ENCODE results near the gene PARVG.
"Not testable (repeated sequence)": the region's sequence is repeated elsewhere in the genome, so short reads cannot be mapped to it uniquely, and the experiment has no call there.

PARVG gene

DNA sequence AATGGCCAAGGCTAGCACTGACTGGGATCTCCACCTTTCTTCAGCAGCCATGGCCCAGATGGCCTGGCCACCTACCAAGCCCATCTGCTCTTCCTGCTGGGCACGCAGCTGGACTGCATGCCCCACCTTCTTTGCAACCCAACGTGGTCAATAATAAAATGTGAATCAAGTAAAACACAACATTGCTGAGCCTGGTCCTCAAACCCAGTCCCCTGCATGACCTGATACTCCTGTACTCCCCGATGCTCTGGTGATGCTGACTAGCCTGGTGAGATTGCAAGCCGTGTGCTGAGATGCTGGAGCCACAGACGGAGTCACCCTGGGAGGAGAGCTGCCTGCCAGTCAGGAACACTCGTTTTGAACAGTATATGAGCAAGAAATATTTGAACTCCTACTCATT is 34.0 kb downstream of the PARVG start:
- no peak for DNase-seq

DNA sequence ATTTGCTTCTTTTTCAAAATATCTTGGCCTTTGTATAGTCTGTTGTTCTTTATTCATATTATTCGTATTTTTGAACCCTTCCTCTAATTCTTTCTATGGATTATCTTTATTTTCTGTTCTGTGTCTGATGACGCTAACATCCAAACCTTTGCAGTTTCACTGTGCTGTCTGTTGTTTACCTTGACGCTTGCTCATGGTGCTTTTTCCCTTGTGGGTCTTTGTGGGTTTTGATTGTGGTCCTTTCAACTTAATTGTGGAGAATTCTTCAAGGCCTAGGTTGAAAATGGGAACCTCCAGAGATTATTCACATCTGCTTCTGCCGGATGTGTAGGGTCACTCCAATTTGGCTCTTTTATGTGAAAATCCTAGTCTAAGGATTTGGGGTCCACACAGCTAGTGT is 34.6 kb downstream of the PARVG start:
- no peak for DNase-seq

DNA sequence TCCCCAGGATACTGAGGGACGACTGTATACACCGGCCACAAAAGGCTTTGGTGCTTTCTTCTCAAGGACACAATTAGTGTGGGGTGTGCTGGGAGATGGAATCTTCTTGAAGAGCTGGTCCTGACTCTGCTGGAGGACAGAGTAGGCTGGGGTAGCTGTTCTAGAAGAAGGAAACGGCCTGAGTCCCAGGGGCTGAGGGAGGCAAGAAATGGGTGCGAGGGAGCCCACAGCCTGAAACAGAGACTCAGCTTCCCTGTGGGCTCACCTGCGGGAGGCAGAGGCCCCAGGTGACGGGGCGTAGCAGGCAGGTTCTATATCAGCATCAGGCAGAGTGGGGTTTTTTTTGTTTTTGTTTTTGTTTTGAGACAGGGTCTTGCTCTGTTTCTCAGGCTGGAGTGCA is 36.6 kb downstream of the PARVG start:
- DNase-seq = no peak

DNA sequence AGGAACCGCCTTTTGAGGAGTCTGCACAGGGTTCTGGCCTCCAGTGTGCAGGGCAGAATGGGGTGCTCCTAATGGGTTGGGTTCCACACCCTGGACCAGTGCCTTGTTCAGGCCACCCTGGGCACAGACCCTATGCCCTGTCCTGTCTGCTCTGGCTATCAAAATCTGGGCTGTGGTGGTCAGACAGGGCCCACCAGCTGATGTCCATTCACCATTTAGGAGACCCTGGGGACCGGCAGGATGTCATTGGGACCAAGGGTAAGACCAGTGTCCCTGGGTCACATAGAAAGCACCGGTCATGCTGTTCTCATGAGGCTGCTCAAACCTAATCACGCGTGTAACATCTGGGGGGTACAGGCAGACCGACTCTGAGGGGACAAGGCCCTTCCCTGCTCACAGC is 37.3 kb downstream of the PARVG start:
- DNase-seq = no peak

DNA sequence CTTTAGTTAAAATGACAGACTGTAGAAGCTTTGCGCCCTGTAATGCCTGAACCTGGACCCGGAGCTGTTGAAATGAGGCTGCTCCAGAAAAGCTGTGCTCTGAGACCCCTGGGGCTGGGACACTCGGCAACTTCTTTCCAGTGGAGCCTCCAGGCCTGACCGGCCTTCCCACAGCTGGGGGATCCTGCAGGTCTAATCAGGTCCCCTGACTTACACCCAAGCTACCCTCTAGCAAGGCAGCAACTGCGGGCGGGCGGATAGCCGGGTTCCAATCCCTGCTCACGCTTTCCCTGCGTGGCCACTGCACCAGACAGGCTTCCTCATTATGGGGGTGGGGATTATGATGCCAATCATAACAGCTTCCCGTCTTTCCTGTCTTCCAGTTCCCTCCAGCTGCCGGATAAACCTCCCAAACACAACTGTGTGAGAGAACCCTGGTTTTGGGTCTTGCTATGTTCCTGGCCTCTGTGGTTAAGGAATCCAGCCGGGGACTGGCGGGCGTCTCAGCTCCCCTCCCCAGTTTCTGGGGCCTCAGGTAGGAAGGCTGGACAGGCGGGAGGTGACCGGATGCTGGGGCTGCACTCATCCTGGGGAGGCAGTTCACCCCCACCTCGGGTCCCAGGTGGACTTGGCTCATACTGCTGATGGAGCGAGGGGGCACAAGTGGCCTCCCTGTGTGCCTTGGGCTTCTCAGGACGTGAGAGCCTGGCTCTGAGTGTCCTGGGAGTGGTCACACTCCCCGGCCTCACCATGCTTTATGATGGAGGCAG is 38.6 kb downstream of the PARVG start:
- no peak for DNase-seq

DNA sequence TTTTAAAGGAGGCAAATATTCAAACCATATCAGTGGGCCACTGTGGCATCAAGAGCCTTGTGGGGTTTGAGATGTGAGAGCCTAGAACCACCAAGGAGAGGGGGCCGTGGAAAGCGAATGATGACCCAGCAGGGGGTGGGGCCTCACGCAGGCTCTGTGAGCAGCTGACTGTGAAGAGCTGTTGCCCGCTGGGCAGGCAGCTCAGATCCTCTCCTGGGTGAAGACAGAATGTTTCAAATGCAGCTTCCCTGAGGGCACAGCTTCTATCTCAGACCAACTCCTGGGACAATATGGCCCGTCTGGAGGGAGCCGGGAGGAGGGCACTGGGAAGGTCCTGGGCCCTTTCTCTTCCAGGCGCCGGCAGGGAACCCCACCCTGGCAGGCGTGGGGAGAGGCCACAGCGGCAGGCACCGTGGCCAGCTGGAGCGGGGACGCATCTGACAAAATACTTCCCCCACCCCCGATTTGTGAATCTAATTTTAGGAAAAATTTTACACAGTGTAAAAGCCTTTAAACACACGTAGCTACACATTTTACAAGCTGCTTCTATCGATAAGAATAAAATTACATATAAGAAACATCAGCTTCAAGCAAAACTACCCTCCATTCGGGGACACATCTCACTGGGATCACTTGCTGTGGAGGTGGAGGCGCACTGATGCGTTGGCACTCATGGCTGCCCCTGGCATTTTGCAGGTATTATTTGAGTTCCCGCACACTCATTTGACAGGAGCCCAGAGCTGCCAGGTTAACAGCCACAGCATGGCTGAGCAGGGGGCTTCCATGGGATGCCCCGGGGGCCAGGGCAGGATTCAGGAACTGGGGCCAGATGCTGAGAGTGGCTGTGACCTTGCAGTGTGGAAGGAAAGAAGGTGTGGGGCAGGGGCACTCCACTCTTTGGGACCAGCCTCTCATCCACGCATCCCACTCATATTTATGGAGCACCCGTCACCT is 40.3 kb downstream of the PARVG start:
- DNase-seq = no peak

DNA sequence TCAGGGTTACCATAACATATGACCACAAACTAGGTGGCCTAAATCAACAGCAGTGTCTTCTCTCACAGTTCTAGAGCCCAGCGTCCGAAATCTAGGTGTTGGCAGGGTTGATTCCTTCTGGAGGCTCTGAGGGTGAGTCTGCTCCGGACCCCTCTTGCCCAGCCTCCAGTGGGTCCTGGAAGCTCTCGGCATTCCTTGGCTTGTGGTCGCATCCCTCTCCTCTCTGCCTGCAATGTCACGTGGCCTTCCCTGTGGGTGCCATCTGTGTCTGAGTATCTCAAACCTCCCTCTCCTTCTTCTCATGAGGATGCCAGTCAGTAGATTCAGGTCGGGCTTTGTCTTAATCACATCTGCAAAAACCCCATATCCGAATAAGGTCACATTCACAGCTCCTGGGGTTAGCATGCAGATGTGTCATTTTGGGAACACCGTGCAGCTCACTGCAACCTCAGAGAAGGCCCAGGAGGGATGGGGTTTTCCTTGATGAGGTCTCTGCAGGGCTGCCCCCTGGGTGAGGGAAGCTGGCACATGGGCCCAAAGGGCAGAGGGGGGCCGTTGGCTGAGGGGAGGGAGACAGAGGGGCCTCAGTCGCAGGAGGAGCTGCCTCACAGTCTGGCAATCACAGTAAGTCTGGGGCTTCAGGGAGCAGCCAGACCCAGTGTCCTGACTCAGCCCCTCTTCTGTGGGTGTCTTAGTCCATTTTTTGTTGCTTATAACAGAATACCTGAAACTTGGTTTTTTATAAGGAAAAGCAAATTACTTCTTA is 41.2 kb downstream of the PARVG start:
- no peak for DNase-seq

DNA sequence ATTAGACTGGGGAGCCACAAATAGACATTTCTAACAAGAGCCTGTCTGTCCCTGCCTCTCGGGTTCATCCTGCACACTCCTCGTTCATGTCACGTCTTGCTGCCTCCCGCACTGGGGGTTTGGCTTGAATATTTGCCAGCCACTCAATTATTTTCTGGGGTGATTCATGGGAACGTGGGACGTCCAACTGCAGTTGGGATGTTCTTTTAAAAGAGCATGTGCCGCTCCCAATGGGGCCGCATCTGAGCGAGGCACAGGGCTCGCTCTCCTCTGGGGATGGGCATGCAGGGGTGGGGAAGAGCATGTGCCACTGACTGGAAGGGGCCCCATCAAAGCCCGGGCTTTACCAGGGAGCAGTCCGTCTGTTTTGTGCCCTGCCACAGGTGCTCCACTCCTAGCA is 43.4 kb downstream of the PARVG start:
- DNase-seq = no peak

DNA sequence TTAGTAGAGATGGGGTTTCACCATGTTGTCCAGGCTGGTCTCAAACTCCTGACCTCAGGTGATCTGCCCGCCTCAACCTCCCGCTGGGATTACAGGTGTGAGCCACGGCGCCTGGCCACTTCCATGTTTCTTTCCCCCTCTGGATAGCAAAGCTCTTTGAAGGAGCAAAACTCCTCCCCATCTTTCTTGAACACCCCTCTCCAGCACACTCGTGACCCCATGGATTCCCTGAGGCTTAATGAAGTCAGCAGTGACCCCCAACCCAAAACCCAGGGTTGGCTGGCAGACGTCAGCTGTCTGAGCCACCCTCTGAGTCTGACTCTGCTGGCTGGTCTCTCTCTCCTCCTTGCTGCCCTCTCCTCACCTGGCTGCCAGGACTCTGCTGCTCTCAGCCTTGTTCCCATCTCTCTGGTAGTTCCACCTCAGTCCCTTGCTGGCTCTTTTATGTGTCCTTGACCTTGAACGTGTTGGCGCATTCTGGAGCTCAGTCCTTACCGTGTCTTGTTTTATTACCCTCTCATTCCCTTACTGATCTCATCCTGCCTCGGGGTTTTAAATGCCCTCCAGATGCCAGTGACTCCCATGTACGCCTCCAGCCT is 44.5 kb downstream of the PARVG start:
- DNase-seq = no peak

DNA sequence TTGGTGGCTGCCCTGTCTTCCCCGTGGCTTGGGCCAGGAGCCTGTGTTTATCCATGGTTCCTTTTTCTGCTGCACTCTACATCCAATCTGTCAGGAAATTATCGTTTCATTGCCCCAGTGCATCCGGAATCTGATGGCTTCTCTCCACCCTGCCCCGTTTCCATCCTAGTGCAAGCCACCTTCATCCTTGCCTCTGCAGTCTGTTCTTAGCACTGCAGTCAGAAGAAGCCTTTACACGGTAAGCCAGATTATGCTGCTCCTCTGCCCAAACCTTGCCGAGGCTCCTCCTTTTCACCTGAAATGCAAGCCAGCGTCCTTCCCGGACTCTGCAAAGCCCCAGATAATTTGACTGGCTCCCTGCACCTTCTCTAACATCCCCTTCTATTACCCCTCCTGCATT is 45.1 kb downstream of the PARVG start:
- DNase-seq = no peak

DNA sequence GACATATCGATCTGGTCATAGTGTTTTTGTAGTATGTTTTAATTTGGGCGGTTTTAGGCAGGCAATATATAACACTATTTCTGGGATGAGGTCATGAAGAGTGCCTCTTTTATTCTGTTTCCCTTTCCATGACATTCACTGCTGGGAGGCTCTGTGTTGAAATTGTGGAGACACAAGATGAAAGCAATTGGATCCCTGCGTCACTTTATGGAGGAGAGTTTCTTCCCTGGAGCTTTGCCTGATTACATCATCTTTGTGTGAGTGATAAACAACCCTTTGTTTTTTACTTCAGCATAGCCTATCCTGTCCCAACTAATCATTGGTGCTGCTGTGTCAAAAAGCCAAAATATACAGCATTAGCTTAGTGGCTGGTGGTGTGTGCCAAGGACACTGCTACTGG is 48.6 kb downstream of the PARVG start:
- no peak for DNase-seq

DNA sequence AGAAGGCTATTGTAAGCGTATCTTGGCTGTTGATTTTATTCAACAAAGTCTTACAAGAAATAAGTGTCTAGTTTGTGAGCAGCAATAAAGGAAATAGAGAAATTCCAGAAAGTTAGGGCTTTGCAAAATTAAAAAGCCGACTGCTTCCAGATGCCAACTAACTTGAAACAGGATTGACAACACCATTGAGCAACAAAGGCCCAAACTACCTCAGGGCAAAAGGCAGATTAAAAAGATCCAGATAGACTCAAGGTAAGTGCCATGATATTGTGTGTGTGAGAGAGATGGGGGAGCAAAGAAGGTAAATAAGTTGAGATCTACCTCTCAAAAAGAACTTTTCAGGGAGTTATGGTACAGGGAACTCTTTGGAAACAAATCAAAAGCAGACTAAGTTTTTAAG is 49.1 kb downstream of the PARVG start:
- no peak for DNase-seq

DNA sequence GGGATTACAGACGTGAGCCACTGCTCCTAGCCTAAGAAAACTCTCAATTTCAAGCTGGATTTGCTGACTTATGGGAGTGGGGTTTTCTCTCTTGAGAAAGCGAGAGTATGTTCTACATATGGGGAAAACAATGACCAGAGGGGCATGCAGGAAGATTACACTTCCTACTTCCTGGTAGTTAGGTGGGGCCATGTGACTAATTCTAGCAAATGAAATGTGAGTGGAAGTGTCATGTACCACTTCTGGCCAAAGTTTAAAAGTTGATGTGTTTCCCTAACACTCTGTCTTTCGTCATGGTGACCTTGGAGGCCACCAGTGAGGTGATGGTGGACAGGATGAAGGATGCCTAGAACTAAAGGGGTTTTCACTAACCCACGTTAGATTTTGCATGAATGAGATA is 50.5 kb downstream of the PARVG start:
- DNase-seq = no peak

DNA sequence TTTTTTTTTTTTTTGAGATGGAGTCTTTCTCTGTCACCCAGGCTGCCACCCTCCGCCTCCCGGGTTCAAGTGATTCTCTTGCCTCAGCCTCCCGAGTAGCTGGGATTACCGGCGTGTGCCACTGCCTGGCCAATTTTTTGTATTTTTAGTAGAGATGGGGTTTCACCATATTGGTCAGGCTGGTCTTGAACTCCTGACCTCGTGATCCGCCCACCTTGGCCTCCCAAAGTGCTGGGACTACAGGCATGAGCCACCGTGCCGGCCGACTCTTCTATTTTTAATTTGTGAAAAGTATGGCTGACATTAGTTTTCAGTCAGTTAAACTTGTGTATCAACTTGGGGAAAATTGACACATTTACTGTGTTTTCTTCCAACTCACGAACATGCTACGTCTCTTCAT is 53.6 kb downstream of the PARVG start:
- not testable (repeated sequence) for DNase-seq

DNA sequence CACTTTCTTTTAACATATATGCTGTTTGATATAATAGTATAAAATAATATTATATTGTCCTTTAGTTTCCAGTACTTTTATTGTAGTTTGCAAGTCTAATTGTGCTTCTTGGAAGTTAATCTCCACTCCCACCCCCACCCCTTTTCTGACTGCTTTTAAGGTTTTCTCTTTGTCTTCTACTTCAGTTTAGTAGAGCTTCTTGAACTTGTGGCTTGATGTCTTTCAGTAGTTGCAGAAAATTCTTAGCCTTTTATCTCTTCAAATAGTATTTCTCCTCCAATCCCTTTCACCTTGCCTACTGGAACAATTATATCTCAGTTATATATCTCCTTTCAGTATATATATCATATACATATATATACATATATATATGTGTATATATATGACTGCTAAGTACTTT is 56.6 kb downstream of the PARVG start:
- no peak for DNase-seq

DNA sequence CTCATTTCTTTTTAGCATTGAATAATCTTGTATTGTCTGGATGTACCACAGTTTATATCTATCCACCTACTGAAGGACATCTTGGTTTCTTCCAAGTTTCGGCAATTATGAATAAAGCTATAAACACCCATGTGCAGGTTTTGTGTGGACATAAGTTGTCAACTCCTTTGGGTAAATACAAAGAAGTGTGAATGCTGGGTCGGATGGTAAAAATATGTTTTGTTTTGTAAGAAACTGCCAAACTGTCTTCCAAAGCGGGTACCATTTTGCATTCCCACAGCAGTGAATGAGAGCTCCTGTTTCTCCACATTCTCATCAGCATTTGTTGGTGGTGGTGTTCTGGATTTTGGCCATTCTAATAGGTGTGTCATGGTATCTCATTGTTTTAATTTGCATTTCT is 60.4 kb downstream of the PARVG start:
- not testable (repeated sequence) for DNase-seq

DNA sequence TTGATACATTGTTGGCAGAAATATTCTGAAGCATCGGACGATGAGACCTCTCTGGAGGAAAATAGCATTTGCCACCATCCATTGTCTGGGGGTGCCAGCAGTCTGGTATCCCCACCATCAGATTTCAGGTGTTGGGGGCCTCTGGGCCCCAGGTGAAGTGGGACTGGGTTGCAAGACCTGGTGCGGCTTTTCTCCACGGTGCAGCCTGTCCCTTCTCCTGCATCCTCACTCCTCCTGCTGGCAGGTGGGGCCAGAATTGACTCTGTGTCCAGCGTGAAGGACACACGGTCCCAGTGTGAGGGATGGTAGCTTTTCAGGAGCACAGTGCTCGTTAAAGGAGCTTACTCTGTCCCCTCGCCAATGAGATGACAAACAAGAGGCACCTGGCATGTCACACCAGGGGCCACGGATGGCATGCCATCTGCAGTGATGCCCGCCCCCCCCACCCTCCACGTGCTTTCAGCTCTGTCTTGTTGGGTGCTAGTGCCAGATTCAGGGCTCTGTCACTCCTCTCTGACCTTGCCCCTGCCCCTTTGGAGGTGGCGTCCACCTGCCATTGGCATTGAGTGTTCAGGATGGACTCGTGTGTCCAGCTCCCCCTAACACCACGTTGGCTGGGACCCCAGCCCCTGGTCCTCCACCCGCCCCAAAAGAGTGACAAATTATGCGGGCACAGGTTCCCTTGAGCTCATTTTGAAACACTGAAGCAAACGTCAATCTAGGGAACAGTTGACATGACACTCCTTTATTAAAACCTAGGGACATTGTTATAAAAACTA is 62.4 kb downstream of the PARVG start:
- DNase-seq = no peak

DNA sequence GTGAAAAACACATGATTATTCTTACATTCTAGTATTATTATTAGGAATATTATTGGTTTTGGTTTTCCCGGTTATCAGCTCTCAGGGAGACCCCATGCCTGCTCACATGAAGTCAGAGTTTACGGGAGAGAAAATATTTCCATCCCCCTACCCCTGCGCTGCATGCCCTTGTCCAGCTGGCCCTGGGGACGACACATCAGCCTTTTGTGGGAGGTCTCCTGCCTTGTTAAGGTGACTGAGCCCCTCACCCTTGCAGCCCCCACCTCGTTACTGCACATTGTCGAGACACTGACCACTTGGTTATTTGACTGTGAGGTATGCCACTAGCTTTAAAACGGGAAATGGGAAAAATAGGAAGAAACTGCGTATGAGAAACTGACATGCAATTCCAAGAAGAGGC is 63.0 kb downstream of the PARVG start:
- DNase-seq = no peak

DNA sequence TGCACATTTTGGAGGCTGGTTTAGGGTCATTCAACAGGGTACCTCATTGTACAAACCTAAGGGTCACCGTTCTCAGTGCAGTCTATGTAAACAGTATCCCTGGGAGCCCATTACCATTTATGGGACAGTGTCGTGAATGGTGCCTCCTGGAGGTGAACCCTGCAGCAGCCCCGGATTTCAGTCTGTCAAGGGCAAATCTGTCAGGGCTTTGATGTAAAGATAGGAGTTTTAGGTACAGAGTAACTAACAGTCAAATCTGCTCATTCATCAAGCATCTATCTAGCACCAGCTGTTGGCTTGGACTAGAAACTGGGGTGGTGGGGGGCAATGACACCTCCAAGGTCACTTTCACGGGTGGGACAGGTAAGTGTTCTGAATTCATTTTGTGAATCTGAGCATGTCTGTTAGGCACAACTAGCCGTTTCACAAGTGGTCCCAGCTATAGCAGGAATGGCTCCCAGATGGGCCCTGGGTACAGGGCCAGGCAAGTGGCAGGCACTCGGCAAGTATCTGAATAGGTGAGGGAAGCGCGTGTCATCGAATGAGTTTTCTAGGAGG is 63.6 kb downstream of the PARVG start:
- DNase-seq = no peak

DNA sequence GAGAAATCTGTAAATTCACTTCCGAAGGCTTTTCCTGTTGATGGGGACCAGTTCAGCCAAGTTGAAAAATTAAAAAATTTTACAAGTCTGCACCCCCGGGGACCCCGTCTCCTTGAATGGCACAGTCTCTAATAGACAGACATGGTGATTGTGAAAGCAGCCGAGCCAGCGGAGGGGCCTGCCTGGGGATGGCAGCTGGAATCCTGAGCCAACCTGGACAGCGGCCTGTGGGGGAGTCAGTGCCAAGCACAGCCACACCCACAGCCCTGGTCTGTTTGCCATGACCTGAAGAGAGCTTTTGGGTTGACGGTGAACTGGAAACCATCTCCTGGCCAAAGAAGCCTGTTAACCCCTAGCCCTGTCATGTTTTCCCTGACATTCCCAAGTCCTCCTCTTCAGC is 64.7 kb downstream of the PARVG start:
- DNase-seq = no peak

DNA sequence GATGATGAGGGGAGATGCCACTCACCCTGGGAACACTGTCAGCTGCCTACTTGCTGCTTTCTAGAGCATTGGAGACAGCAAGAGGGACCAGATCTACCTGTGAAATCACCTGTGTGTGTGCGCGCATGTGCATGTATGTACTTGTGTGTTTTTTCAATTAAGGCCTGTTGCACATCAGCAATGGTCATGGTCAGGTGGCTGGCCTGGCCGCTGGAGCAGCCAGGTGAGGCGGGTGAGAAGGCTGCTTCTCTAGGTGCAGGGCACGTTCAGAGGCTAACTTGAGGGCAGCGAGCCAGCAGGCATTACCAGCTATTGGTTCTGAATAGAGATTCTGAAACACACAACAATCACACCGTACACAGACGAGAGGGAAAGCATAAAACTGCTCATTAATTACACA is 65.1 kb downstream of the PARVG start:
- no peak for DNase-seq
